ENCODE results near the gene SYNPR.

The SYNPR gene

DNA sequence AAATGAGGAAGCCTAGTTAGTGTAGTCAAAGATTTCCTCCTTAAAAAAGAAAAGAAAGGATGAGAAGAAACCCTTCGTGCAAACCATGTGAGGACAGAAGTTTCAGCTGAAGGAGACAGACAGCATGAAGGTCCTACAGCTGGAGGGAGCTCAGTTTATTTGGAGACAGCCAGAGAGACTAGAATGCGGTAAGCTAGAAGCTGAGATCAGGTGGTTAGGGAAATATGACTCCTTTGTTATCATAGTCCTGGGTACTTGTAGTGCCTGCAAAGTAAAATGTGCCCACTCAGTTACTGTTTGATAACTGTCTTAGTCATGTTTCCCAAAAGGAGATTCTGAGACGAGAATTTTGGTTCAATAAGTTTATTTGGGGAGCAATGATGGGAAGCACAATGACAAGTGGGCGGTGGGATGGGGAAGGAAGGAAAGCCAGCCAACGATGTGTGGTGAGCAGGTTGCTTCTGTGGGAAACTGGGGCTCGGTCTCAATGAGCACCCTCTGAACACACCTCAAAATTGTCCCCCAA lies 195.6 kb downstream of the SYNPR start:
- no peak for DNase-seq (ENCODE audit: low spot score)

DNA sequence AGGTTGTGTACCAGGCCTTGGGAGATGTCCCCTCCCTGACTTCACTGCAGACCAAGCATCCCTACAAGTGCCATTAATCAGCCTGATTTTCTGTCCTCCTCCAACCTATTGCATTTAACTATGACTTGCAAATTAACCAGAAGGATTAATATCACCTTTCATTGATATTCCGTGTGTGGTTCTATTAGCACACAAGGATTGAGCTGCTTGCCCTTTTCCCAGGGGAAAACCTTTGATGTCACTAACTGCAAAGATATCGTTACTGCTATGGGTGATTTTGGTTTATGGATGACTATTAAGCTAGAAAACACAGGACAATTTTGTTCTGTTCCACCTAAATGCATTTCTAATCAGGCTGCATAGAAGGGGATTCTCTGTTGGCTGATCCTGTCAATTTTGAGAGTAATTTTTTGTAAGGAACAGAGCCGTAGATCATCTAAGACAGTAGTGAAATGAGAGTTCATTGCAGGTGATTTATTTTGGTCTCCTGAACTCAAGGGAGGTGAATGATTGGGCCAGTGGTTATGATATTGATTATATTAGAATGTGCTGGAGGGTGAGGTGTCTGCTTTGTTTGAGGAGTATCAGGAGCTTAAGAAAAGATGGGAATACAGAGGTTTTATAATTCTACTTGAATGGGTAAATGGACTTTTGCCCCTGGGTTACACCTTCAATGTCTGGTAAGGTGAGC lies 196.9 kb downstream of the SYNPR start:
- DNase-seq (ENCODE audit: low spot score) = no peak

DNA sequence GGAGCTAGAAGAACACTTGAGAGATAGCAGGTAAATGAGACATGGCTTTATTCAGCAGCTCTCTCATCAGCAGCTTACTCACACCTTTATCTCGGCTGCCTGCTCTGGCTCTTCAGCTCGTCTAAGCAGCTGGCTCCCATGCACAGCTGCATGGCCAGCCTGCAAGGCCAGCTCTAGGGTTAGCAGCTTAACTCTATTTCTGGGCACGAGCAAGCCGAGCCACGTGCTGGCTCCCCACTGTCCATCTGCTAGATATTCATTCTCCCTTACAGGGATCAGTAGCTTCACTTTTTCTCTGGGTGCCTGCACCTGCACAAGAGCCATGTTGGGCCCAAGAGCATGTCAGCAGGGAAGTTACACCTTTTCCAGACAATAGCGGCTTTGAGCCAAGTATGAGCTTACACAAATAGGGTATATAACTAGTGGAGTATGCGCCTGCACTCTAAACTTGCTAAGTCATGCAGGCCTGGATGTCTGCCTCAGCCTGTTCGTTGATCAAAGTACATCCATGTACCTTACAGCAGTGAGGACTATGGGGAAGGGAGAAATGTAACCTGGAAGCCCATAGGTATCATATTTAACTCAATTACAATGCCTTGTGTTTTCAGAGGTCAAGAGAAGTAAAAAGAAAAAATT lies 199.5 kb downstream of the SYNPR start:
- no peak for DNase-seq (ENCODE audit: low spot score)

DNA sequence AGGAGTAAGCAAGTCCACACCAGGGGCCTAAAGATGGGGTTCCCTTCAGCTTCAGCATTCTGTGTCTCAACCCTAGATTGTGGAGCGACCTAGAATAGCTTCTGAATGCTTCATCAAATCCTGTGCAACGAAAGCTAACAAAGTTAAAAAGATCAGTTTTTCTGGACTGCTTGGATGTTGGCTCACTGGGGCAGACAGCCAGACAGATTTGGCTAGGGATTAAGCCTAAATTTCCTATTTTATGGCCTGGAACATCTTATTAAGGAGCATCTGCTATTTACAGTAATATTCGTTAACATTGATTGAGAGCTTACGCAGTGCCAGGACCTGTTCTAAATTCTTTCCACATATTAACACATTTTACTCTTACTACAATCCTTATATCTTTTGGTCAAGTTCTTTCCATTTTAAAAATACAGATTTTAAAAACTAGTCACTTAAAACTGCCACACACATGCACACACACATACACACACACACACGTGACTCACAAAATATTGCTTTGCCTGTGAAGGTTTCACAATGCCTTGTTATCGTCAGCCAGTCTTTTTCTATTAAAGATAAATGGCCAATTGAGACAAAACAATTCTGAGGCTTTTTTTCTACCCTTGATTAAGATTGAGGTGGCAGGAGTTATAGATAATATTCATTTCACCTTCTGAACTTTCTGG lies 201.0 kb downstream of the SYNPR start:
- no peak for DNase-seq (ENCODE audit: low spot score)

DNA sequence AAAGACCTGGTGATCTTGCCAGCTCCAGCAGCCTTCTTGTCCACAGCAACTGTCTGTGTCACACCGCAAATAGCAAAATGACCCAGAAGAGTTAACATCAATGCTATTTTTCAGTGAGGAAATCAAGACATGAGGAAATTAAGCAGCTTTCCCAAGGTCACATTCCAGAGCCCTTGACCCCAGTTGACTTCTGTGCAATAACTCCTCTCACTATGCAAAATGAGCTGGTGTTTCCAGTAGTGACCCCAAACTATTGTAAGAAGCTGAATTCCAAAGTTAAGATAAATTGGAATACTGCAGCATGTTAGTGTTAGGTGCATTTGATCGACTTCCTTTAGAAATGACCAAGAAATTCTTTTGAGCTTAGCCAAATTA lies 201.5 kb downstream of the SYNPR start:
- no peak for DNase-seq (ENCODE audit: low spot score)

DNA sequence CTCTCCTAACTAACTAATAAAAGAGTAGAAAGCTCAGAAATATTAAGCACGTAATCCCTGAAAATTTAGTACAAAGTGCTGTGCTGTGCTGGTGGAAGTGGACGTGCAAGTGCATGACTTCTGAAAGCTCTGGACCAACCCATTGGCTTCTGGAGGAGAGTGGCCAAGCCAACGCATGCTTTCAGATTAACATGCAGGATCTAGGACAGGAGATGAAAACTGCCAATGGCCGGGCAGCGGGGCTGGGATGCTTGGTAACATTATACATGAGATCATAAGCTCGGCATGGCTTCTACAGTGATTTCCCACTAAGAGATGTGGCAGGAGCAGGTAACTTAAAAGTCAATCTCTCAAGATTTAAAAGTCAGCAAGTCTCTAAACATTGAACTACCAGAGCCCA lies 203.5 kb downstream of the SYNPR start:
- DNase-seq (ENCODE audit: low spot score) = no peak

DNA sequence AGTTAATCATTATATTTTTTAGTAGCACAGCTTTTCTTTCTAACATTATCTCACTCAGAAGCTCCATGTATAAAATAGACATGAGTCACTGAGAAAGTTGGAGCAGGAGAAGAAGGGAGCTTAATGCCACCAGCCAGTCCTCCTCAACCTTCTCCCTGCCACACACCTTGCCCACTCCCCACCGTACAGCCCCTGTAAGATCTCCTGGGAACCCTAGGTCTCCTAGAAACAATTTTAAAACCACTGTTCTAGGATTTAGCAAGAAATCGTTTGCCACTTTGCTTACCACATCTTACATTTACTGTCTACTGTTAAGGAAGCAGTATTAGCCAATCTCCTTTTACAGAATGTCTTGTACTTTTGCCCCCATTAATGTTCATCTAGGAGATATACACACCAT lies 204.2 kb downstream of the SYNPR start:
- DNase-seq (ENCODE audit: low spot score) = no peak

DNA sequence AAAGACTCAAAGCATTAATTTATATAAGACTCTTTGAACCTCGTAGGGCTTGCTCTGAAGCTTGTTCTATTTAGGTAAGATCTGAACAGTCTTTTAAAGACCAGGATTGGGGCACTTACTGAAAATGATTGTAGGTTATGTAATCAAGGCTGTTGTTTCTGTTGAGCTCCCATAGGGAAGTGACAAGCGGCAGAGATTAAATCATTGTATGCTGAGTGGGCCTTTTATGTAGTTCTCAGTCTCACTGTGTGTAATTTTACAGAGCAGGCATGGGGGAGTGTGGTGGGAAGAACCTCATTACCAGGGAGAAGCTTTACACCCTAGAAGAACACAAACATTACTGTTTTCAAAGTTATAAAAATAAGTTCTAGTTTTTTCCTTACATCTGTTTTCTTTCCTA lies 214.4 kb downstream of the SYNPR start:
- DNase-seq (ENCODE audit: low spot score) = no peak

DNA sequence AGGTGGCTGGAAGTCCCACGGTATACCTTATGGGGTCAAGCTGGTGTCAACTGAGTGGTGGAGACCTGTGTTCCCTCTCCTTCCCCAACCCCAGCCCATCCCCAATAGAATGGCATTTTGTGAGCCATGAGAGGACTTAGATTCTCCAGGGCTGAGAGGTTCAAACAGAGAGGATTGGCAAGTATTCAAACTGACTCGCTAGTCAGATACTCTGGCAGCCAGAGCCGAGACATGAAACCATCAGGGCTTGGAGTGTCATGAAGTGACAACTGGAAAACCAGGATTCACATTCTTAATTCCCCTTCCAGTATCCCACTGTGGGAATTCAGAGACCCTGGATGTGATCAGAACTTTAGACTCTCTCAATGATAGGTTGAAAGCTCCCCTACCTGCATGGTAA lies 215.0 kb downstream of the SYNPR start:
- peak; percentile 32 for DNase-seq (ENCODE audit: low spot score)

DNA sequence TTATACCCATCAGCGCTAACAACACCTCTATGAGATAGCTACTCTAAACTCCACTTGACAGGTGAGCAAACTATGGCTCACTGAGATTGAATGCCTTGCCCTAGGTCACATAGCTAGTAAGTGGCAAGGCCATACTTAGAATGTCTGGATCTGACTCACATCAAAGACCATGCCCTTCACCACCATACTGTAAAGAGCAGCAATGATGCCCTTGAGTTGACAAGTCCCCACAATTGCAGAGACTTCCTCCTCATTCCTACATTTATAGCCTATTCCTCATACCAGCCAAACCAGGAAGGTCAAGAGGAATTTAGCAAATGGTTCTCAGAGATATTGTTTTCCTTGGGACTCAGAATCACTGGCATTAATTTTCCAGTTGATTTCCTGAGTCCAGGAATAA lies 216.5 kb downstream of the SYNPR start:
- DNase-seq (ENCODE audit: low spot score) = no peak

DNA sequence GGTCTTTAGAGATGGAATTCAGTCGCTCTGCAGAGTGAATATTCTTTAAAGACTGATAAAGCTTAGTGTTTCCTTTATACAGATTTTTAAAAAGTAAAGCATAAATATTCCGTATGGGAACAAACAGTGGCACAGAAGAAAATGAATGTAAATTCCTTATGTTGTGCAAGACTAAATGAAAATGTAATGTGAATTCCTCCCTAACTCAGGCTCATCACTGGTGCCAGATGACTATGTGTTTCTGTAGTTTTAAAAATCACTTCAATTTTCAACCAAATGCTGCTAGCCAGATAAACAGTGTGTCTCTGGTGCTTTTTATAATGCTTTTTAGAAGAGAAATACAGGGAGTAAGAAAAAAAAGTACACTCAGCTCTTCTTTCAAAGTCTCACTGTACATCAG lies 219.5 kb downstream of the SYNPR start:
- no peak for DNase-seq (ENCODE audit: low spot score)

DNA sequence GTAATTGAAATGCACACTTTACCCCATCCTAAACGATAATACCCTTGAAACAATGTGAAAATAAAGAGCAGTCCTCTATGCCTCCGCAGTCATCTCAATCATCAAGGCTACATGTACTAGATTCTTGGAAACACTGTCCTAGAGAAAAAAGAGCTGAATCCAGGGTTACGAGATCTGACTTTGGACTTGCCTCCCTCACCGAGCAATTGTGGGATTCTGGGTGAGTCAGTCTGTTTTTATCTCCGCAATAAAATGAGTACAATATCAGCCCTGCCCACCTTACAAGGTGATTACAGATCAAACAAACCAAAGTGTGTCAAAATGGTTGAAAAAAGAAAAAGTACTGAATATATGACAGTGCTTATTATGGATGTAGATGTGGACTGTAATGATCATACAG lies 222.1 kb downstream of the SYNPR start:
- no peak for DNase-seq (ENCODE audit: low spot score)

DNA sequence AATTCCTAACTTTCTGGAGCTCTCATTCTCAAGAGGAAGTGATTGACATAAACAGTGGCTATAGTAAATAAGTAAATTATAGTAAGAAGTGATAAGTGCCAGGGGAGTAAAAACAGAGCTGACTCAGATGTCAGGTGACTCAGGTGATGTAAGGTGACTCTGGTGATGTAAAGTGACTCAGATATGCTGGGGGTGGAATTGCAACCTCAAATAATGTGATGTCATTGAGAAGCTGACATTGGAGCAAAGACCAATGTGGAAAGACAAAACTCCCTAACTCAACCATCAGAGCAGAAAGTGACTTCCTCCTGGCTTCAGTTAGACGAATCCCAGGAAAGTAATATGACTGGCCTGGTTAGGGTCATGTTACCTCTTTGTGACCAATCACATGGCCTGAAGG lies 230.2 kb downstream of the SYNPR start:
- no peak for DNase-seq (ENCODE audit: low spot score)

DNA sequence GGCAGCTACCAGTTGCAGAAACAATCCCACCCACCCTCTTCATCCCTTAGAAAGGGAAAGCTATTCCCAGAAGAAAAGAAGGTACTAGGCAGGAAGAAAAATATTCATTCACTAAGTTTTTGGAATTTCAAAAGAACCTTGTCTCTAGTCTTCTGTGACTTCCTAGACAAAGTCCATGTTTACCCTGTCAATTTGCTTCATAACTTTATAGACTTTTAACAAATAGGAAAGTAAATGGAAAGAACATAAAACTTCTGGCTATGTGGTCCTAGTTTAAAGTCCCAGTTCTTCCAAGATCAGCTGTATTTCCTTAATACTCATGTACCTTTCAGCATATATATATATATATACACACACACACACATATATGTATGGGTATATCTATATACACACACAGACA lies 230.7 kb downstream of the SYNPR start:
- DNase-seq (ENCODE audit: low spot score) = no peak

DNA sequence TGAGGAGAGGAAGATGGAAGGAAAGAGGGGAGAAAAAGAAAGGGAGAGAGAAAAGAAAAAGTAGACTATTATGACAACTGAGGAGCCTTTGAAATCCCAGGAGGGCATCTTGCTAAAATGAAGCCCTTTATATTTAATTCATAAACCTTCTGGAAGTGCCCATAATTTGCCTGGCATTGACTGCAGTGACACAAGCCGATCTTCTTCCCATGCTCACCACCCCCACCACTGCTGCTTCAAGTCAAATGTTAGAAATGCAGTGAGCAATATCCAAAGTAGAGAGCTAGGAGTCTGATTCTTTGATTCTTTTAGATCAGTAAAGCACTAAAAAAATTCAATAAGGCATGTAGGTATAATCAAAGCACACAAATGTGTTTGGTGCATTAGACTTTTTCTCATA lies 235.7 kb downstream of the SYNPR start:
- DNase-seq (ENCODE audit: low spot score) = no peak

DNA sequence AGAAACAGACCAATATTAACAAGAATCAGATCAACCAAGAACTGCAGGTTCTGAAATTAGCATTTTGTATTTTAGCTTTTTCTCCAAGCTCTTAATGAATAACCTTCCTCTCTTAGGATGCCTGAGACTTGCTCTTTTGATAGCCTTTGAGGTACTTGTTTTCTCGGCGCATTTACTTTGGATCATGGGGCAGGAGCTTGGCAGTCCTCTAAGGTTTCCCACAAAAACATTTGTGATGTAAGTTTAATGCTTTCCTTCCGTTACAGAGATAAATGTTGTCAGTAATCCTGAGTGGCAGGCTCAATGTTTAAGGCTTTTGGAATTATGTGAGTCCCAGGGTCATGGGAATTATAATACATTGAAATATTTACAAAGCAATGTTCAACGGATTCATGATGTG lies 236.6 kb downstream of the SYNPR start:
- no peak for DNase-seq (ENCODE audit: low spot score)

DNA sequence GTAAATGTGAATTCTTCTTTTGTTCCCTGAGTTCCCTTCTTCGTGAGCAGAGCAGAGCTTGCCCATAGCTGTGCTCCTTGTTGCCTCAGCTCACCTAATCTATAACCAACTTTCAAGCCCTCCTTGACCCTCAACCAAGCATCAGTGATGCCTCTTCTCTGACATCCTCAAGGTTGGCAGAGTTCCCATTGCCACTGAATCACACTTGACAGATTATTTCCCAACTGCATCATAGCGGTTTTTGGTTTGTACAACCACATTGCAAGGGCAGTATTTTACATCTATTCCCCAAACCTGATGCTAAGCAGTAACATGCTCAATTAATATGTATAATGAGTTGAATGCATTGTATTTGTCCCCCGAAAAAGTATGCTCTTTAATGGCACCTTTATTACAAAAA lies 241.3 kb downstream of the SYNPR start:
- DNase-seq (ENCODE audit: low spot score) = no peak

DNA sequence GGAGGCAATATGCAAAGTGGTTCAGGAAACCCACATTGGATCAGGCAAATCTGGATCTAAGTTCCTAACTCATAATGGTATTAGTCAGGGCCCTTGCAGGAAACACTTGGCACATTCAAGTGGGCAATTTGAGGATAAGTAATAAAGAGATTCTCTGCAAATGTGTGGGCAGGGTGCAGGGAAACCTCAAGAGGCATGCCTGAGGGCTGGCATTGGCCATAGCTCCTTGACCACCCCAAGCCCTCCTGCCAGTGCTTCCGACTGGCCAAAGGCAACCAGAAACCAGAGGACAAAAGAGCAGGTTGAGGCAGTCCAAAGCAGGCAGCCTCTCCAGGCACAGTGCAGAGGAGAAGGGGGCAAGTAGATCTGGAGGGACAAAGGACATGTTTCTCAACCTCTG lies 243.5 kb downstream of the SYNPR start:
- no peak for DNase-seq (ENCODE audit: low spot score)

DNA sequence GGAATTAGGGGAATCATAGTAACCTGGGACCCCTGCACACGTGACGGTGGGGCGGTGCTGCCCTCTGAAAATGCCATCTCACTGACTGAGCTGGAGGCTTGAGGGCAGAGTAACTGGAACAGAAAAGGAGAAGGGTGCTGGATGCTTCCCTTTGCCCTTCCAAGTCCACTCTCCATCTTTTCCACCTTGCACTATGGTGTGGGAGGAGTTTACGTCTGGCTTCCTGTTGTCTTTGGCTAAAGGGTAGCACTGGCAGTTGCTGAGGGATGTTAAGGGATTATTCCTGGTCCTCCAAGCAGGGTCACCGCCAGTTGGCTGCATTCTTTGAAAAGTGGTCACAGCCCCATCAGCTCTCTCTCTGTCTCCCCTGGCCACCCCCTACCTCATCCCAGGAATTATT lies 245.0 kb downstream of the SYNPR start:
- DNase-seq (ENCODE audit: low spot score) = no peak

DNA sequence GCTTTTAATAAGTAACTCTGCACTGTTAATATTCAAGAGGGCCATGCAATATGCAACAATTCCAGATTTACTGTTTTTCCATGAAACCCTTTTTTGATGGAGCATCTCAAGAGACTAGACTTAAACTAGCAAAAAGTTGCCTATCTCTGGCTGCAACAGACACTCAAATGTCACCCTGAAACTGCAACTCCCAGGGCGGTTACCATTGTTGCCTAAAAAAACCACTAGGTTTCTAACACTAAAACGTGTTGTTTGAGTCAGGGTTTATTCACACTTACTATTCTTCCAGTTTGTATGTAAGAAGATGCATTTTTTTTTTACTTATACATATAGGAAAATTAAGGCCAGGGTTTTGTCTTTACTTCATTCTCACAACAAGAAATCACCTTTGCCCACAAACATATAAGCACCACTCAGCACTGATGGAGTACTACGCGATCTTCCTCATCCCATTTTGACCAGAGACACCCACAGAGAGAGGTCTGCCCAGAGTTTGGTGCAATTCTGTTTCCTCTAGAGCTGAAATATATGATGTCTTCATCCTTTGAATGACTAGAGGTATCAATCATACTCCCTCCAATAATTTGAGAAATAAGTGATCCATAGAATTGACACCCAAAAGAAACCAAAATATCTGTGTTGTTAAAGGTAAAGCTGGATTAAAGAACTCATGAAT lies 250.4 kb downstream of the SYNPR start:
- no peak for DNase-seq (ENCODE audit: low spot score)

DNA sequence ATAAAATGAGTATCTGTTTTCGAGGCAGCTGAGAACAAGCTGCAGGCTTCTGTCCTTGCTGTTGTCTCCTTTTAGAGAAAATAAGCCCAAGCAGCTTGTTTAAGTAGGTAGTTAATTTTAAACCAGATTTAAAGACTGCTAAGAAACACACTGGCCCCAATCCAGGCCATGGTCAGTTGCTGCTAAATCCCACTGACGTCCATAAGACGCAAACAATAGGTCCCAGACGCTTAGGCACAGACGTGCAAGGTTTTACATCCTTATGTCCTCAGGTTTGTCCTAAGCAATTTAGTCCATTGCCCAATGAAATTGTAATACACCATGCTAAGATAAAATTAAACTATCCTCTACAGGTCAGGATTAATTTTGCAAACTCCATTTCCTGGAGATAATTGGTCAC lies 254.4 kb downstream of the SYNPR start:
- DNase-seq (ENCODE audit: low spot score) = no peak

DNA sequence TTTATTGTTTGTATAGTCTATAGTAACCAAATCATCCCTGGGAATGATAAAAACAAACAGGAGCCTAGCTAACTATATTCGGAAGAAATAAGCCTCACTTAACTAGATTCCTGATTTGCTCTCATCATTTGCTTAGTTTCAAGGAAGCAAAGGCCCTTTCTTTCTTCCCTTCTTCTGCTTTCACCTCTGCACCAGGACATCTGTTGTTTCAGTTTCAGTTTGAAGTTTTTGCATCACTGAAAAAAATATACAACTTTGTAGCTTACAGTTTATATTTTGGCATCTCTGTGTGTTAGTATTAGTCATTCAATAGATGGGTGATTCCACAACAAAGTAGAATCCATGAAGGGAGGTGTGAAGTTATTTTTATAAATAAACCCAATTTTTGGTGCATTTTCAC lies 260.8 kb downstream of the SYNPR start:
- no peak for DNase-seq (ENCODE audit: low spot score)

DNA sequence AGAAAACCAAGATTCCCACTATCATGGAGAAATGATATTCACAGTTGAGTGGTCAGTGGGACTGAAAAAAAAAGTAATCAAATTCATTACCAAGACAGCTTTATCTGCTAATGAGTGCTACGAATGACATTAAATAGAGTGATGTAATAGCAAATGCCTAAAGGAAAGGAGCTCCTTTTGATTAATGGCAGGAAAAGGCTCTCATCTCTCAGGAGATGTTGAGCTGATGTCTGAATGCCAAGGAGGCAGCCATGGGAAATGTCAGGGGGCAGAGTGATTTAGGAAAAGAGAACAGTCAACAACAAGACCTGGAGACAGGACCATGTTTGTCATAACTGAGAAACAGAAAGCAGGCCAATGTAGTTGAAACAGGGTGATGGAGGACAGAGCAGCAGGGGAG lies 277.7 kb downstream of the SYNPR start:
- DNase-seq (ENCODE audit: low spot score) = no peak

All from AG08395 (cell line).